AG08396 (cell line): Measurements from ENCODE around the gene BEND6.

ENCODE experiments used
- DNase-seq: peaks from one replicate; pipeline ENCODE4 v3.0.0; 2012; ENCODE audit warnings: low spot score, mixed read lengths

BEND6 gene

GRCh38 chr6:56954403-56955170 is at the start of gene BEND6:
BEND6 (plus strand) TSS chr6:56955107; CDS start chr6:56981811, 26,704 bp downstream.
- peak; percentile 88 for DNase-seq

- no peak for DNase-seq
Measured at GRCh38 chr6:56905378-56905777, 49.5 kb upstream of the BEND6 start.

GRCh38 chr6:56906752-56907151 is 48.2 kb upstream of the BEND6 start:
- DNase-seq = no peak

GRCh38 chr6:56909115-56909907 is 45.6 kb upstream of the BEND6 start:
- DNase-seq = no peak

- peak; percentile 48 for DNase-seq
Measured at GRCh38 chr6:56911847-56912246, 43.1 kb upstream of the BEND6 start.

- no peak for DNase-seq
Measured at GRCh38 chr6:56913285-56914074, 41.4 kb upstream of the BEND6 start.

- DNase-seq = no peak
Measured at GRCh38 chr6:56914798-56915658, 39.9 kb upstream of the BEND6 start.

- DNase-seq = no peak
Measured at GRCh38 chr6:56915832-56916231, 39.1 kb upstream of the BEND6 start.

GRCh38 chr6:56916849-56917551 is 37.9 kb upstream of the BEND6 start:
- no peak for DNase-seq

- no peak for DNase-seq
Measured at GRCh38 chr6:56922645-56923044, 32.3 kb upstream of the BEND6 start.

GRCh38 chr6:56923565-56923964 is 31.3 kb upstream of the BEND6 start:
- DNase-seq = no peak

- DNase-seq = no peak
Measured at GRCh38 chr6:56927538-56928453, 27.1 kb upstream of the BEND6 start.

- no peak for DNase-seq
Measured at GRCh38 chr6:56930846-56931245, 24.1 kb upstream of the BEND6 start.

GRCh38 chr6:56932910-56933477 is 21.9 kb upstream of the BEND6 start:
- no peak for DNase-seq

- DNase-seq = no peak
Measured at GRCh38 chr6:56933650-56934049, 21.3 kb upstream of the BEND6 start.

GRCh38 chr6:56934876-56935275 is 20.0 kb upstream of the BEND6 start:
- no peak for DNase-seq

GRCh38 chr6:56936466-56936865 is 18.4 kb upstream of the BEND6 start:
- no peak for DNase-seq

GRCh38 chr6:56938649-56939191 is 16.2 kb upstream of the BEND6 start:
- peak; percentile 87 for DNase-seq

GRCh38 chr6:56940463-56940862 is 14.4 kb upstream of the BEND6 start:
- DNase-seq = no peak
